DOHH2 (cell line): ENCODE measurements around the gene ELAPOR1.
A peak's percentile ranks its signal among the peaks of the same experiment; 100 is the strongest.

Source experiments
- H3F3A ChIP-seq: fragments of 200-600 bp; sonication (generic), shearing (Covaris generic); 2 replicates; pipeline ENCODE4 v1.6.0; 2016; ENCODE audit warnings: antibody characterized with exemption, mild to moderate bottlenecking; ENCODE audit not compliant: control insufficient read depth, insufficient read depth
- H3K27ac ChIP-seq: fragments of 200-600 bp; sonication (generic); 2 replicates; pipeline ENCODE4 v1.5.1; 2014; ENCODE audit warnings: low read depth, mild to moderate bottlenecking, low read length, moderate library complexity
- H3K27me3 ChIP-seq: fragments of 200-600 bp; sonication (generic); 2 replicates; pipeline ENCODE4 v1.6.1; 2014; ENCODE audit warnings: mild to moderate bottlenecking, low read length, mixed read lengths; ENCODE audit not compliant: control insufficient read depth
- H3K36me3 ChIP-seq: fragments of 200-600 bp; sonication (generic); 2 replicates; pipeline ENCODE4 v1.6.1; 2014; ENCODE audit warnings: mild to moderate bottlenecking, low read length, moderate library complexity, mixed read lengths; ENCODE audit not compliant: control insufficient read depth
- H3K4me1 ChIP-seq: fragments of 200-600 bp; sonication (generic); 2 replicates; pipeline ENCODE4 v1.6.1; 2014; ENCODE audit warnings: mild to moderate bottlenecking, low read length, mixed read lengths; ENCODE audit not compliant: control insufficient read depth
- H3K4me2 ChIP-seq: fragments of 200-600 bp; sonication (generic); 2 replicates; pipeline ENCODE4 v1.6.0; 2014; ENCODE audit warnings: mild to moderate bottlenecking, low read length, moderate library complexity
- H3K4me3 ChIP-seq: fragments of 200-600 bp; sonication (generic); 2 replicates; pipeline ENCODE4 v1.5.1; 2014; ENCODE audit warnings: mild to moderate bottlenecking, low read length, mixed read lengths
- H3K79me2 ChIP-seq: fragments of 200-600 bp; sonication (generic); 2 replicates; pipeline ENCODE4 v1.6.1; 2014; ENCODE audit warnings: mild to moderate bottlenecking, low read length, mixed read lengths; ENCODE audit not compliant: control insufficient read depth
- H3K9me2 ChIP-seq: fragments of 200-600 bp; sonication (generic); replicated peaks from 2 replicates; pipeline ENCODE4 v1.6.1; 2014; ENCODE audit warnings: mild to moderate bottlenecking, low read length, mixed read lengths; ENCODE audit not compliant: control insufficient read depth
- H3K9me3 ChIP-seq: fragments of 200-600 bp; sonication (generic); 2 replicates; pipeline ENCODE4 v1.6.1; 2014; ENCODE audit warnings: antibody characterized with exemption, low read length, mixed read lengths; ENCODE audit not compliant: control insufficient read depth, insufficient read depth
- H4K20me1 ChIP-seq: fragments of 200-600 bp; sonication (generic); 2 replicates; pipeline ENCODE4 v1.6.0; 2014; ENCODE audit warnings: low read depth, mild to moderate bottlenecking, antibody characterized with exemption, low read length, moderate library complexity; ENCODE audit not compliant: control insufficient read depth, insufficient read depth
- EZH2phosphoT487 ChIP-seq: fragments of 200-600 bp; sonication (generic); IDR thresholded peaks from 2 replicates; pipeline ENCODE4 v1.6.1; 2017; ENCODE audit warnings: borderline replicate concordance, mild to moderate bottlenecking, antibody characterized with exemption, low read length, moderate library complexity, mixed read lengths
- TF ChIP-seq, protein P1 (sequence below): fragments of 200-600 bp; sonication (generic); IDR thresholded peaks from one replicate; pipeline ENCODE4 v1.5.1; 2014; ENCODE audit warnings: antibody characterized with exemption, mild to moderate bottlenecking, low read depth, low read length; ENCODE audit not compliant: poor library complexity, severe bottlenecking

The ELAPOR1 gene

DNA sequence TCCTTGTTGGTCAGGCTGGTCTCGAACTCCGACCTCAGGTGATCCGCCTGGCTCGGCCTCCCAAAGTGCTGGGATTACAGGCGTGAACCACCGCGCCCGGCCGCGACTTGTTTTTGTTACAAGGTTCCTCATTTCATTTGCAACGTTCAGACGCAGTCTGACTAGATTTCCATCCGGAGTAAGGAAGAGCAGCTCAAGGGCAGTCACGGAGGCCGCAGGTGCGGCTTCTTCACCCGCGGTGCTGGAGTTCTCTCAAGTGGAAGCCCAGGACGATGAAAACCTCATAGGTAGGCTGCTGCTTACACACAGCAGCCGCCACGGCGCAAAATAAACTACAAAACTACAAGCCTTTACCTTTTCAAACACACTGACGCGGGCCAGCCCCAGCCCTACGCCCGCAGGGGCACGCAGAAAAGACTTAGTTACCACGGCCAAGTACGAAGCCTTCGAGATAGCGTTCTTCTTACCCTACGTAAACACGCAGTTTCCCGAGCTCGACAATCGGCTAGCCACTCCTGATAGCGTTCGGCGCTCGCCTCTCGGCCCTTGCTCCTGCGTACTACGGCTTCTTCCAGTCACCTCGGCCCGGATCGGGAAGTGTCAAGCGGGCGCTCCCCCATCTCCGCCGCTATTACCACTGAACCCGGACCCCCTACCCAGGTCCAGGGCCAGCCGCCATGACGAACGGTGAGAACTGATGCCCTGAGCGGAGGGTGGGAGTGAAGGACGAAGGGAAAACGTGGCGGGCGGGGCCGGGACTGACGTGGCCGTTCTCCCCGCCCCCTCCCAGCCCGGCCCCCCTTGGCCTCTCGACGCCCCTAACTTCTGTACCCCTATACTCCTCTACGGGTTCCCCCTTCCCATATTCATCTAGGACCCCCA is 23.5 kb upstream of the ELAPOR1 start, which contains the start of gene TMEM167B:
Gene TMEM167B (plus strand): TSS at position 569 of the 882 bp plus-strand sequence. CDS start 109 bp downstream, at position 678.
- Histone ChIP-seq H3K27me3 (no peaks in the 10 kb centered on the region), H3K36me3 (peaks cover 36% of the 10 kb centered on the region), H3K27ac (peak within 1 kb of the TSS; percentile 80), H3K79me2 (peaks cover 54% of the 10 kb centered on the region), H3F3A (peaks cover 15% of the 10 kb centered on the region), H3K9me2 (no peaks in the 10 kb centered on the region), H3K4me2 (peak within 1 kb of the TSS; percentile 83), H3K4me3 (peak within 1 kb of the TSS; percentile 86), H4K20me1 (no peaks in the 10 kb centered on the region), H3K9me3 (no peaks in the 10 kb centered on the region), H3K4me1 (peaks cover 20% of the 10 kb centered on the region)
- TF ChIP-seq, protein P1, sequence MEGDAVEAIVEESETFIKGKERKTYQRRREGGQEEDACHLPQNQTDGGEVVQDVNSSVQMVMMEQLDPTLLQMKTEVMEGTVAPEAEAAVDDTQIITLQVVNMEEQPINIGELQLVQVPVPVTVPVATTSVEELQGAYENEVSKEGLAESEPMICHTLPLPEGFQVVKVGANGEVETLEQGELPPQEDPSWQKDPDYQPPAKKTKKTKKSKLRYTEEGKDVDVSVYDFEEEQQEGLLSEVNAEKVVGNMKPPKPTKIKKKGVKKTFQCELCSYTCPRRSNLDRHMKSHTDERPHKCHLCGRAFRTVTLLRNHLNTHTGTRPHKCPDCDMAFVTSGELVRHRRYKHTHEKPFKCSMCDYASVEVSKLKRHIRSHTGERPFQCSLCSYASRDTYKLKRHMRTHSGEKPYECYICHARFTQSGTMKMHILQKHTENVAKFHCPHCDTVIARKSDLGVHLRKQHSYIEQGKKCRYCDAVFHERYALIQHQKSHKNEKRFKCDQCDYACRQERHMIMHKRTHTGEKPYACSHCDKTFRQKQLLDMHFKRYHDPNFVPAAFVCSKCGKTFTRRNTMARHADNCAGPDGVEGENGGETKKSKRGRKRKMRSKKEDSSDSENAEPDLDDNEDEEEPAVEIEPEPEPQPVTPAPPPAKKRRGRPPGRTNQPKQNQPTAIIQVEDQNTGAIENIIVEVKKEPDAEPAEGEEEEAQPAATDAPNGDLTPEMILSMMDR: no peak
- no peak for TF ChIP-seq EZH2phosphoT487

DNA sequence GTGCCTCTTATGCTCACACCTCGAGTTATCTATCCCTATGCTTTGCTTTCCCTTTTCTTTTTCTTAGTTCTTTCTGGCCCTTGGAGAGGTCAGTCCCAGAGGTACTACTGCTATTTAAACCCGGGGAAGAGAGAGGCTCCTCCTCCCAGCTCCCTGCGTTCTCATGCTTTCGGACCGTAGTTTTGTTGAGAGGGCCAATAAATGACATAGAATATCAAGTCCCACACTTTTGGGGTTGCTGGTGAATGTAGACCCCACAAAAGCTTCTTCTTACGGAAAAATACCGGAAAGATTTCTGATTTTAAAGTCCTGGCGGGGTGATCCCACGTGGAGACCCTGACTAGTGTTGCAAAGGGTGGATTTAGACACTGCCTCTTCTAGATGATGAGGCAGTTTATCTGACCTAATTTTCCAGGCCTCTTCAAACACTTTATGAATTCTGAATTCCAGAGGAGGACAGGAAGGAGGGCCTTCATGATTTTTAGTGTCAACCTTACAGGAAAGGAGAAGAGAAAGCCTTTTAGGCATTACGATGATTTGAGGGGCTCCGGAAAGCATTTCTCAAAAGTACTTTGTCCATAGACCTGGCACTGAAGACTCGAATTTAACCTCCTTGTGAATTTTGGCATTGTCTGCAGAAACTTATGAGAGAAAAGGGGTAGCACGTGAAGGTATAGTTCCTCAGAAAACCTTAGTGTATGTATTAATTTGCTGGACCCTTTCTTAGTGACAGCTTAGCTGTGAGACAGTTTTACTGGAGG is 22.7 kb upstream of the ELAPOR1 start:
- Histone ChIP-seq H3K4me3 (peak overlapping the region; percentile 86), H3K27me3 (no peaks in the 10 kb centered on the region), H3K4me2 (peak overlapping the region; percentile 83), H3K79me2 (peaks cover 56% of the 10 kb centered on the region), H3F3A (peaks cover 19% of the 10 kb centered on the region), H4K20me1 (no peaks in the 10 kb centered on the region), H3K9me3 (no peaks in the 10 kb centered on the region), H3K9me2 (no peaks in the 10 kb centered on the region), H3K4me1 (peaks cover 20% of the 10 kb centered on the region), H3K36me3 (peaks cover 43% of the 10 kb centered on the region), H3K27ac (peak overlapping the region; percentile 80)
- TF ChIP-seq, protein P1: no peak
- TF ChIP-seq EZH2phosphoT487: no peak

DNA sequence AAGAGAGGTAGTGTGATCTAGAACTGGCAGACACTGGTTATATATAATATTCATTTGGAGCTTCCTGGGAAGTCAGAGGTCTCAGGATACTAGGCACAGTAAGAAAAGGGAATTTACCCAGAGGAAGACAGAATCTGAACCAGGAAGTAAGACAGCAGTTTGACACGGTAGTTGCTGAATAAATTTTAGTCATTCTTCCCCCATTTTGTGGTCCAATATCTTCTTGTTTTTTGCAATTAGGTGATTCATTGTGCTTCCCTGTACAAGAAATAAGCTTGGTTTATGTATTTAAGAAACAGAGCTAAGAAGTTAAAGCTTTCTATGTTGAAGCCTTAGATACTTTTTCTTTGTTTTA is 22.1 kb upstream of the ELAPOR1 start:
- TF ChIP-seq, protein P1: no peak
- no peak for TF ChIP-seq EZH2phosphoT487
- H3K9me3 ChIP-seq: no peaks in the 10 kb centered on the region
- peaks cover 46% of the 10 kb centered on the region for H3K36me3 ChIP-seq
- H3K4me2 ChIP-seq: peak overlapping the region; percentile 83
- H3K4me3 ChIP-seq: peak overlapping the region; percentile 86
- H3K79me2 ChIP-seq: peaks cover 56% of the 10 kb centered on the region
- H3K4me1 ChIP-seq: peaks cover 20% of the 10 kb centered on the region
- H3F3A ChIP-seq: peaks cover 22% of the 10 kb centered on the region
- H3K9me2 ChIP-seq: no peaks in the 10 kb centered on the region
- peak overlapping the region; percentile 80 for H3K27ac ChIP-seq
- H3K27me3 ChIP-seq: no peaks in the 10 kb centered on the region
- no peaks in the 10 kb centered on the region for H4K20me1 ChIP-seq
